ENCODE measurements around the gene CSF2RB.

CSF2RB gene

GRCh38 chr22:36916034-36916433, 2.6 kb downstream of the CSF2RB start:
- FAIRE-seq, result peak; percentile 68
- DNase-seq (ENCODE audit: extremely low spot score, insufficient read length, low read depth), result no peak

GRCh38 chr22:36918586-36919284, 5.3 kb downstream of the CSF2RB start:
- no peak for FAIRE-seq

DNA sequence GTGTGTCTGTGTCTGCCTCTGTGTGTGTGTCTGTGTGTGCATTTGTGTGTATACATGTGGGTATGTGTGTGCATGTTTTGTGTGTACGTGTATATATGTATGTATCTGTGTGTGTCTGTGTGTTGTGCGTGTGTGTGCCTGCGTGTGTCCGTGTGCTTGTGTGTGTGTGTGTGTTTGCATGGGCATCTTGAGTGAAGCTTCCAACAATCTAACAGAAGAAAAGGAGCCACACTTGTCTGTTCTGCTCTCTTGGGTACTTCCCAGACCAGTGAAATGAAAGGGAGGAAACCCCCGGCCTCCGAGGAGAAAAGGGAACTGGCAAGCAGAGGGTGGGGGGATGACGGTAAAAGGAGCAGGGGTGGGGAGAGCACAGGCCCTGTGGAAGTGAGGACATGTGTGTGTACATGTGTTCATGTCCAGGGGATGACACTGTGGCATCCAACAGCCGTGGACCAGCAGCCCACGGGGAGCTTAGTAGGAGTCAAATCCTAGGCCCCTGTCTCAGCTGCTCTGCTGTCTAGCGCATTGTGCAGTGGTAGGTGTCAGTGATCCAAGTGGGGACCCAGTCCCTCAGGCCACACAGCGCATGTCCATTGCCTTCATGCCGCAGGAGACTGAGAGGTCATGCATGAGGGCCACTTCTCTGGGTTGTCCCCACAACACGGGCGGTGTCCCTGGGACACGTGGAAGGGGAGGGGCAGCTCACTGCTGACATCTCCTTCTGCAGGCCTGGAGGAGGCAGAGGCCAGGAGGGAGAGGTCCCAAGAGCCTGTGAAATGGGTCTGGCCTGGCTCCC, 8.1 kb downstream of the CSF2RB start:
- peak; percentile 28 for DNase-seq (ENCODE audit: extremely low spot score, insufficient read length, low read depth)
- peak; percentile 90 for FAIRE-seq

More at GRCh38 chr22:36918586-36919284, 5.3 kb downstream of the CSF2RB start:
- DNase-seq (ENCODE audit: extremely low spot score, insufficient read length, low read depth), result no peak

DNA sequence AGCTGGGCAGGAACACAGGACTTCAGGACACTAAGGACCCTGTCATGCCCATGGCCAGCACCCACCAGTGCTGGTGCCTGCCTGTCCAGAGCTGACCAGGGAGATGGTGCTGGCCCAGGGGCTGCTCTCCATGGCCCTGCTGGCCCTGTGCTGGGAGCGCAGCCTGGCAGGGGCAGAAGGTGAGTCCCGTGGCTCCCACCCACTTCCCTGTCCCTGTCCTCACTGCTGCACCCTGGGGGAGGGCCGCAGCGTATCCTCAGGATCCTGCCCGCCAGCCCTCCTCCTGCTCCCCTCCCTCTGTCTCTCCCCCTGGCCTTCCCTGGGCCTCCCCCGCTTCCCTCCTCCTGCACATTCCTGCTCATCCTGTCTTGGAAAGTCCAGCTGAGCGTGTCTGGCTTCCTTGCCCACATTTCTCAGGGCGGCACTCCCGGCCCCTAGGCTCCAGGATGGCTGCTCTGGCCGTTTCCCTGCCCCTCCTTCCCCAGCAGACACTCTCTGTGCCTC, 8.7 kb downstream of the CSF2RB start:
- DNase-seq (ENCODE audit: extremely low spot score, insufficient read length, low read depth) (no peak), FAIRE-seq (no peak)

DNA sequence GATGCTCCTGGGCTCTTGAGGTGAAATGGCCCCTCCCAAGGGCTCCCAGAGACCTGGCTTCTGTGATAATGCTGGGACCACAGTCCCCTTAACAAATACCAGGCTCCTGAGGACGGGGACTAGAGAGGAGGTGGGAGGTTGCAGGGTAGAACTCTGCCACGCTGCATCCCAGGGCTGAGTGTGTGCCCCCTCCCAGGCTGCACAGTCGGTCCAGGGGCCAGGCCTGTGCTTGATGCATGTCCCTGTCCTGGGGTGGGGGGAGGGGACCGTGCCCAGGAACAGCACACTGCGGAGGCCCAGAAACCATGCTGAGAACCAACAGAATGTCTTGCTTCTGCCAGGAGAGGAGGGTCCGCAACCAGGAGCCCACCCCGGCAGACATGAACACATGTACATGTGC, 9.3 kb downstream of the CSF2RB start:
- no peak for FAIRE-seq

GRCh38 chr22:36923131-36923788, 9.8 kb downstream of the CSF2RB start:
- DNase-seq (ENCODE audit: extremely low spot score, insufficient read length, low read depth), result no peak
- no peak for FAIRE-seq

More for the DNA sequence above, 9.3 kb downstream of the CSF2RB start:
- no peak for DNase-seq (ENCODE audit: extremely low spot score, insufficient read length, low read depth)

- FAIRE-seq (no peak), DNase-seq (ENCODE audit: extremely low spot score, insufficient read length, low read depth) (no peak)
These were observed 10.8 kb downstream of the CSF2RB start for GRCh38 chr22:36924151-36924698.

DNA sequence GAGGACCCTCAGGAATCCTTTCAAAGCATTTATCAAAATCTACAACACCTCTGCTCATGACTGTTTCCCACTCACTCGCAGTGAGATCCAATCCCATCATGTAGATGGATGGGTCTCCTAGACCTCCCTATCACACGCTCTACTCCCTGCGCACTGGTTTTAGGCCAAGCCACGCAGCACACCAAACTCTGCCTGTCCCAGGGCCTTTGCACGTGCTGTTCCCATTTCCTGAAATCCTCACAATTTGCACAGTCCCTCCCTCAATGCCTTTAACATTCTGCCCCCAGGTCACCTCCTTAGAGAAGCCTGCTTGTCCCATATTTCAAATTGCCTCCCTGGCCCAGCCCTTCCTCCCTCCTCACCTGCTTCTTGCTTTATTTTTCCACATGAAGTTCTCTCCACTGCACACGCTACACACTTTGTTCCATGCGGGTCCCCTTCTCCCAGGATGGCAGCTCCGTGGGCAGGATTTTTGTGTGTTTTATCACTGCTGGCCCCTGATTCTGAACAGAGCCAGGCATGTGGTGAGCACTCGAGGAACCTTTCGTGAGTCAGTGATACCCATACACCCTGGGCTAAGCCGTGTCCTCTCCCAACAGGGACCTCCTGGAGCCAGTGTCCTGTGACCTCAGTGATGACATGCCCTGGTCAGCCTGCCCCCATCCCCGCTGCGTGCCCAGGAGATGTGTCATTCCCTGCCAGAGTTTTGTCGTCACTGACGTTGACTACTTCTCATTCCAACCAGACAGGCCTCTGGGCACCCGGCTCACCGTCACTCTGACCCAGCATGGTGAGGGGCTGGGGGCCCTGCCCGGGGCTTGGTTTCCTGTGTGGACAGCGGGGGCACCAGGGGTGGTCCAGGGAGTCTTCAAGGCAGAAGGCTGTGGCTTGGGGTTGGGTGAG, 12.2 kb downstream of the CSF2RB start:
- FAIRE-seq (no peak), DNase-seq (ENCODE audit: extremely low spot score, insufficient read length, low read depth) (no peak)

GRCh38 chr22:36926309-36926708, 12.9 kb downstream of the CSF2RB start:
- no peak for FAIRE-seq
- DNase-seq (ENCODE audit: extremely low spot score, insufficient read length, low read depth), result no peak

- FAIRE-seq, result no peak
- DNase-seq (ENCODE audit: extremely low spot score, insufficient read length, low read depth), result no peak
These were observed 13.4 kb downstream of the CSF2RB start for GRCh38 chr22:36926721-36927435.

- DNase-seq (ENCODE audit: extremely low spot score, insufficient read length, low read depth) (no peak), FAIRE-seq (no peak)
These were observed 14.2 kb downstream of the CSF2RB start for GRCh38 chr22:36927671-36928070.

DNA sequence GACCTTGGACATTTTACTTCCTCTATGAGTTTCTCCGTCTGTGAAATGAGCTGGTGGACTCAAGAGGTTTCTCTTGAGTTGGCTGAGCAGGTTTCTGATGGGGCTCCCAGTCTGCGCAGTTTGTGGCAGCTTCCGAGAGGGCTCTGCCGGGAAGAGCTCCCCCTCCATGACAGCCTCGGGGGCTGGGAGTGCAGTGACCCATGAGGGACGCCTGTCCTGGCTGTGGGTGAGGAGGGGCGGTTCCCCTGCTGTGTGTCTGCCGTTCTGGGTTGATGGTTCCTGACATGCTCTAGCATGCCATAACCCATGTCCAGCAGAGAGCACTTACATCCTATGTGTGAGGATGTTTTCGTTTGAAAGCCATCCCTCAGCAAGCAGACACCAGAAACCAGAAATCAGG, 14.8 kb downstream of the CSF2RB start:
- FAIRE-seq (no peak), DNase-seq (ENCODE audit: extremely low spot score, insufficient read length, low read depth) (no peak)

DNA sequence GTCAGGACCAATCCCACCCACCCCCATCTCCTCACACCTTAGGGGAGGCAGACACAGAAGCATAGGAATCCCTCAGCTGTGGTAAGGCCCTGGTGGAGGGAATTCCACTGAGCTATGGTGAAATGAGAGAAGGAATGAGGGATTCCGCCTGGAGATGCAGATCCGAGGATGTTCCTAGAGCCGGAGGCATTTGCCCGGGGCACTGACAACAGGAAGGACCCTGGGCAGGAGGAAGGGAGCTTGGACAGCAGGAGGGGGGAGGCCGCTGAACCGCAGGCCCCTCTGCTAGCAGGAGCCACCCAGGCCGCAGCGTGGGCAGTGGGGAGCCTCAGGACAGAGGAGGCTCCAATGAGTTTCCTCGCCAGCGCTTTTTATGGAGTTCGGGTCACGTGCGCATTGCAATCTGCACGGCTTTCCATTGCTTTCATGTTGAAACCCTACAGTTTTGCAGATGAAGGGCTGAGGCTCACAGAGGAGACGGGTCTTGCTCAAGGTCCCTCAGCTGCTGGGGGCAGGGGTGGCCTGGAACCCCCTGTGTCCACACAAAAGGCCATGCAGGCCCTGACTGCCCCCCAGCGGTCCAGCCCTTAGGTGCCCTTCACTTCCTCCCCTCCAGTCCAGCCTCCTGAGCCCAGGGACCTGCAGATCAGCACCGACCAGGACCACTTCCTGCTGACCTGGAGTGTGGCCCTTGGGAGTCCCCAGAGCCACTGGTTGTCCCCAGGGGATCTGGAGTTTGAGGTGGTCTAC, 15.5 kb downstream of the CSF2RB start:
- FAIRE-seq (no peak), DNase-seq (ENCODE audit: extremely low spot score, insufficient read length, low read depth) (no peak)

- DNase-seq (ENCODE audit: extremely low spot score, insufficient read length, low read depth) (no peak), FAIRE-seq (no peak)
These were observed 16.2 kb downstream of the CSF2RB start for GRCh38 chr22:36929621-36930020.

DNA sequence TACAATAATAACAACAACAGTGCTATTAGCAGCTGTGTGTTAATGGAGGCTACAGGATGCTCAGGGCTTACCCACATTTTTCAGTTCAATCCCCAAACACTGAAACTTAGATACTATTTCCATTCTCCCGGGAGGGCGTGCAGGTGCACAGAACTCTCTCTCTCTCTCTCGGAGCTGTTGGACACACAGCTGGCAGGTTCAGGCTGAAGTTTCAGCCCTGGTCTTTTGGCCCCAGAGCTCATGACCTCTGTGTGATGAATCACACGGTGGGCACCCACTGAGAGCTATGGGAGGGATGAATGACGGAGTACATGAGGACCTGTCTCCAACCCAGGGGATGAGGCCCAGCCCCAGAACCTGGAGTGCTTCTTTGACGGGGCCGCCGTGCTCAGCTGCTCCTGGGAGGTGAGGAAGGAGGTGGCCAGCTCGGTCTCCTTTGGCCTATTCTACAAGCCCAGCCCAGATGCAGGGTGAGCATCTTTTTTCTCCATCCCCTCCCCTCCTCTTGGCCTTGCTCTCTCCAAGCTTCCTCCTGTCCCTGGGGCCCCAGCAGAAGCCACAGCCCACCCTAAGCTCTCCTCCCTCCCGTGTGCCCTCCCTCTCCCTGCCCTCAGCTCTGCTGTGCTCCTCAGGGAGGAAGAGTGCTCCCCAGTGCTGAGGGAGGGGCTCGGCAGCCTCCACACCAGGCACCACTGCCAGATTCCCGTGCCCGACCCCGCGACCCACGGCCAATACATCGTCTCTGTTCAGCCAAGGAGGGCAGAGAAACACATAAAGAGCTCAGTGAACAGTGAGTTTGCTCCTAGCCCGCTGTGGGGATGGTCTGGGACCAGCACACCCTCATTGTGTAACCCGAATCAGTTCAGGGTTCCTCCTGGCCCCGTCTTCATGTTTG, 16.9 kb downstream of the CSF2RB start:
- no peak for DNase-seq (ENCODE audit: extremely low spot score, insufficient read length, low read depth)
- no peak for FAIRE-seq

DNA sequence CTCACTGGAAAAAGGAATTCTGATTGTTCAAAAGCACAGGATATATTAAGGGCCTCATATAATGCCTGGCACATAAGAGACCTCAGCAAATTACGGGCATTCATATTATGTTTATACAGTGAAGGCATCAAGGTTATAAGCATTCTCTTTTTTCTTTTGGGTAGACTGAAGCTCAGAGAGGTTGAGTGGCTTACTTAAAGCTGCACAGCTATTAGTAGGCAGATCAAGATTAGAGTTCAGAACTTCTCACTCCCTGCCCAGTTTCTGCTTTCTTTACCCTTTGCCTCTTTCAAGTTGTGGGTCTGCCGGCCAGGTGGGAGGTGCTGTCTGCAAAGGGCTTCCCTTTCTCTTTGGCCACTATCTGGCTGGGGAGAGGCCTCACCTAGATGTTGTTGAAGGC, 18.0 kb downstream of the CSF2RB start:
- DNase-seq (ENCODE audit: extremely low spot score, insufficient read length, low read depth), result no peak
- no peak for FAIRE-seq

Measured in GM18507 (cell line).